HG03108 (cell line): Measurements from ENCODE around the gene SLC25A42.

Experiments used
- ATAC-seq: cut with Tn5 transposase; IDR thresholded peaks from one replicate; pipeline ENCODE4 v1.9.1; 2021; ENCODE audit warnings: moderate library complexity; ENCODE audit not compliant: unreplicated experiment

SLC25A42 gene

DNA sequence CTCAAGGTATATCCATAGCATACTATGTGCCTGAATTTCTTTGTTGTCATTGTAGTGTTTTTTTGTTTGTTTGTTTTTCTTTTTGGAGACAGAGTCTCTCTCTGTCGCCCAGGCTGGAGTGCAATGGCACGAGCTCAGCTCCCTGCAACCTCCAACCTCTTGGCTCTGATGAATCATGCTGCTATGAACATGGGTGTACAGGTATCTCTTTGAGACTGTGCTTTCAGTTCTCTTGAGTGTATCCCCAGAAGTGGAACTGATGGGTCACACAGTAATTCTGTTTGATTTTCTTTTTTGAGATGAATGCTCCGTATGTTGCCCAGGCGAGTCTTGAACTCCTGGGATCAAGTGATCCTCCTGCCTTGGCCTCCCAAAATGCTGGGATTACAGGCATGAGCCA is 13.7 kb upstream of the SLC25A42 start:
- ATAC-seq: no peak

- no peak for ATAC-seq
These were observed 13.1 kb upstream of the SLC25A42 start for GRCh38 chr19:19050731-19051130.

- no peak for ATAC-seq
These were observed 12.1 kb upstream of the SLC25A42 start for GRCh38 chr19:19051478-19052213.

- no peak for ATAC-seq
These were observed 10.9 kb upstream of the SLC25A42 start for GRCh38 chr19:19052921-19053320.

DNA sequence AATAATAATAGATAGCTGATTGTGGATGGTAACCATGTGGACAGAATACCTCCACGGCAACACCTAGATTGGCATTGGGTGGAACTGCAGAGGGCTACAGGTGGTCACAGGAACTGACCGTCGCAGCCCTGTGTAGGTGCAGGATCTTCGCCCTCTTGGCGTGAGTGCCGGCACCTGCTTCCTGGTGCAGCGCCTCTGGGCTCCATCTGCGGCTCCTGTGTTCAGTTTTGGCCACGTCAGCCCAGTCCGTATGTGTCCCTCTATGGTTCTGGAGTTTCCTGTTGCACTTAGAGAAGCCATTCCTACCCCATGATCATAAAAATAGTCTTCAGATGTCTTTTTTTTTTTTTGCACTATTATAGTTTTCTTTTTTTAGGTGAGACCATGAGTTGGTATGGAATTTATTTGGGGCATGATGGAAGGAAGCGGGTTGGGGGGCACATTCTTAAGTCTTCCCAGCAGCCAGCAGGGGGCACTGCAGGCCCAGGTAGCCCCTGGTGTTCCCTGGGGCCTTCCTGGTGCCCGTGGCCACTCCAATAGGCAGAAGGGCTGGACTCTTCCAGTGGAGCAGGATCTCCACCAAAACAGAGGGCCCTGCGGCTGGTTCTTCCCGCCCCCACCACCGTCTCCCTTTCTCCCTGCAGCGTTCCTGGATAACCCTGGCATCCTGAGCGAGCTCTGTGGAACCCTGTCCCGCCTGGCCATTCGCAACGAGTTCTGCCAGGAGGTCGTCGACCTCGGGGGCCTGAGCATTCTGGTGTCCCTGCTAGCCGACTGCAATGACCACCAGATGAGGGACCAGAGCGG is 10.1 kb upstream of the SLC25A42 start:
- no peak for ATAC-seq

DNA sequence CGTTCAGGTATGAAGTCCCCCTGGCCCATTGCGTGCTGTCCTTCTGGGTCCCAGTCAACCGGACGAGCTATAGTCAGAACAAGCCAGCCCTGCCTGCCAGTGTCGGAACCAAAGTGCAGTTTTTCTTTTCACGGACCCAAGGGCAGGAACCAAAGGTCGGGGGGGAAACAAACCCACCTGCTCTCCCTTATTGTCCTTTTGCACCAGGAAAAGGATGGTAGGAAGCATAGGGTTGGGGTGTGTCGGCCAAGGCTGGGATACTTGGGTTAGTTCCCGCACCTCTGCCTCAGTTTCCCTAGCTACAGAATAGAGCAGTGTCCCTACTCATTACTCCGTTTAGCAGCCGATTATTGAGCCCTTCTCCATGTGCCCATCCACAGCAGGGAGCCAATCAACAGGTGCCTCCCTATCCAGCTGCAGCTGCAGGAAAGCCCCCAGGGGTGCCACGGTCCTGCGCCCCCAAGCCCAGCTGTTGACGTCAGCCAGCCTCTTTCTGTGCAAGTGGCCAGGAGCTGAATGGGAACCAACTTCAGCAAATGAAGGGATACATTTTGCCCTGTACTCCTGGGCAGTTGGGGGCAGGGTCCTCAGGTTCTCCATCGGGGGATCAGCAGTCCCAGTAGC is 9.4 kb upstream of the SLC25A42 start:
- ATAC-seq: no peak

DNA sequence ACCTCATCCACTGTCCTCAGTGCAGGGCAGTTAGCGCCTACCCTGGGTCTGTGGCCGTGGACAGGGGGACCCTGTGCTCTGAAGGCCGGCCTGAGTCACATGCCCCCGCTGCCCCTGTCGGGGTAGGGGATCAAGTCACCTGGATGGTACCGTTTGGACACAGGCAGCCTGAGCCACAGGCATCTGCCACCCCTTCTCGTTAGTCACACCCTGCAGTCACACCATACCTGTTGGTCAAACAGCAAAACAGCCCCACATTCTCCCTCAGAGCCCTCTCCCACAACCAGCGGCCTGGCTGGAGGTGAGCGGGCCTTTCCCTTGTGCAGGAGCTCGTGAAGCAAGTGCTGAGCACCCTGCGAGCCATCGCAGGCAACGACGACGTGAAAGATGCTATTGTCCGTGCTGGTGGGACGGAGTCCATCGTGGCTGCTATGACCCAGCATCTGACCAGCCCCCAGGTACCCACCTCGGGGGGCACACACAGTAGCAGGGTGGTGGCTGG is 8.8 kb upstream of the SLC25A42 start:
- ATAC-seq: no peak

DNA sequence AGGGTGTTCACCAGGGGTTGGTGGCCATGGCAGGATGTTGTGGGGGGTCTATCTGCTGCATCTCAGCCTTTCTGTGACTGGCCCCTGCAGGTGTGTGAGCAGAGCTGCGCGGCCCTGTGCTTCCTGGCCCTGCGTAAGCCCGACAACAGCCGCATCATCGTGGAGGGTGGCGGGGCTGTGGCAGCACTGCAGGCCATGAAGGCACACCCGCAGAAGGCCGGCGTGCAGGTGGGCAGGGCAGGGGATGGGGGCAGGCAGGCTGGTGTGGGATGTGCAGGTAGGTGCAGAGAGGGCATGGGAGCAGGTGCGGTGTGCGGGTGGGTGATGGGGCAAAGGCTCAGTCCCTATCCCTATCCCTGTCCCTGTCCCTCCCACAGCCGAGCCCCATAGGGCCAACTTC is 8.1 kb upstream of the SLC25A42 start:
- ATAC-seq: no peak

GRCh38 chr19:19056636-19057275 is 7.0 kb upstream of the SLC25A42 start:
- ATAC-seq: no peak

- ATAC-seq: no peak
These were observed 6.5 kb upstream of the SLC25A42 start for GRCh38 chr19:19057317-19057716.

DNA sequence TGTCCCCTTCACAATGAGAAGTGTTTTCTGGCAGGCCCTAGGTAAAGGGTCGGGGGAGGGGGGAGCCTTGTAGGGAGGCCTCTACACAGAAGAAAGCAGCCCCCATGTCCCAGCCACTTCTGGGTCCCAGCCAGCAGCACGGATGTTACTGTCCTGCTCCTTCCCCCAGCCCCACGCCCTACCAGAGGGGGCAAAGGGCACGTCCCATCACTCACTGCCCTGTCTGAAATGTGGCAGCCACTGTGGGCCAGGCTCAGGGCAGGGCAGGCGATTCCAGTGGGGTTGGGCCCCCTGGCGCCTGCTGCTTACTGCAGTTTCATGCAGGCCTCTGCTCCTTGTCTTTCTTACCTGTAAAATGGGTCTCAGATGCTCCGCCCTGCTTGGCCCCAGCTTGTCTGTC is 6.1 kb upstream of the SLC25A42 start:
- ATAC-seq: no peak

DNA sequence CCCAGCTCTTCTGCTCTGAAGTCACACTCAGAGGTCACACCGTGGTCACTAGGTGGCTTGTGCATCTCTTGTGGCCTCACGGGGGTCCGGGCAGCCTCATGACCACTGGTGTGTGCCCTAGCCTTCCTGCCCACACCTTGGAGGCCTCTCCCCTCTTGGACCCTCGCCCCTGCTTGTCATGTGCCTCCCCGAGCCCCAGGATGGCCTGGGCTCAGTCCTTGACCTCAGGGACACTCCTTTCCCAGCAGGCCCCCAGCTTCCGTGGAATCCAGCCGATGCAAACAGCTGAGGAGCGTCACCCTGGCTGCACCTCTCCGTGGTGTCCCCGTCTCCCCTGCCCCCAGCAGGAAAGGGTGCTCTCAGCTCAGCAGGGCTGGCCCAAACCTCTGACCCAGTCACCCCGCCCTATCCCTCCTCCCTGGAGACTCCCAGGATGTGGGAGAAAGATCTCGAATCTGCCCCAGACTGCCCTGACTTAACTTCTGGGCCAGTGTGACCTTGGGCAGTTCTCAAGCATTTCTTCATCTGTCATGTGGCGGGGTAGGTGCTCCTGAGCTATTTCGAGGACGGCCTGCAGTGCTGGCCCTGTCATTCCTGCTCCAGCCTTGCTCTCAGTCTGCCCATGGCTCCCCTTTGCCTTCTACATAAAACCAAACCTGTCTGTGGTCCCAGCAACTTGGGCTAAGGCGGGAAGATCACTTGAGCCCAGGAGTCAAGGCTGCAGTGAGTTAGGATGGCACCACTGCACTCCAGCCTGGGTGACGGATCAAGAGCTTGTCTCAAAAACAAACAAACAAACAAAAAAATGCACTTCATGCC is 4.6 kb upstream of the SLC25A42 start:
- no peak for ATAC-seq

- ATAC-seq: no peak
These were observed 3.8 kb upstream of the SLC25A42 start for GRCh38 chr19:19059837-19060611.

- ATAC-seq: no peak
These were observed 2.3 kb upstream of the SLC25A42 start for GRCh38 chr19:19061506-19061905.

GRCh38 chr19:19062454-19063182 is 1.2 kb upstream of the SLC25A42 start:
- no peak for ATAC-seq

DNA sequence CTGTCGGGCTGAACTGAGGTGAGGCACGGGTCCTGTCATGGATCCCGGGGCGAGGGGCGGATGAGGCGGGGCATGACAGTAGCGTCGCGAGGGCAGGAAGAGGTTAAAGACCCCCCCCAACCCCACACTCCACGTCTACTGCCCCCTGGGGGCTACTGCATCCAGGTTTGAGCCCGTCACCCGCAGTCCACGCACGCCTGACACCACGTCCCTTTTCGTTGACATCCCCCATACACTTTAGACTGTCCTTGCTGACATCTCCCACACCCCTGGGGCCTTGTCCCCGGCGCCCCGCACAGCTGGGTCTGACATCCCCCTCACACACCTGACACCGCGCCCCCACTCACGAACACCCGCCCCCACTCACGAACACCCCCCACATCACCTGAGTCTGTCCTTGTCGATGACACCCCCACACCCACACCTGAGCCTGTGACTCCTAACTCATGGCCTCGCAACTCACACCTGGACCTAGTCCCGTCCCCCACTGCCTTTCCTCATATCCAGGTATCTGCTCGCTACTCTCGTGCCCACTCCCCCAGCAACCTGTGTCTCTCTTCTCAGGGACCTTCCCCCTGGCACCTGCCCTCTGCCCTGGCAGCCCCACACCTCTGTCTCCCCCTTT is 416 bp downstream of the SLC25A42 start:
- no peak for ATAC-seq

GRCh38 chr19:19064811-19065745 is 1.3 kb downstream of the SLC25A42 start:
- no peak for ATAC-seq
